HG03520 (cell line): ENCODE data around the gene CDC7.
"Not testable (repeated sequence)": the region's sequence is repeated elsewhere in the genome, so short reads cannot be mapped to it uniquely, and the experiment has no call there.

Experiments
- ATAC-seq: cut with Tn5 transposase; IDR thresholded peaks from one replicate; pipeline ENCODE4 v1.9.1; 2021; ENCODE audit warnings: mild to moderate bottlenecking, moderate library complexity; ENCODE audit not compliant: unreplicated experiment

CDC7 gene

GRCh38 chr1:91500756-91501522 lies at the start of gene CDC7:
TSS of gene CDC7 (plus strand) at chr1:91500851. CDS start at chr1:91501717, 866 bp downstream.
- peak; percentile 68 for ATAC-seq

- ATAC-seq = no peak
These were observed 46.5 kb upstream of the CDC7 start for GRCh38 chr1:91454136-91454535.

- ATAC-seq = no peak
These were observed 45.3 kb upstream of the CDC7 start for GRCh38 chr1:91455334-91455733.

- no peak for ATAC-seq
These were observed 44.8 kb upstream of the CDC7 start for GRCh38 chr1:91455896-91456295.

GRCh38 chr1:91465350-91465749 lies 35.3 kb upstream of the CDC7 start:
- ATAC-seq = not testable (repeated sequence)

- no peak for ATAC-seq
These were observed 24.0 kb upstream of the CDC7 start for GRCh38 chr1:91476533-91477217.

- ATAC-seq = no peak
These were observed 13.2 kb upstream of the CDC7 start for GRCh38 chr1:91487469-91487868.

- no peak for ATAC-seq
These were observed 10.2 kb upstream of the CDC7 start for GRCh38 chr1:91490501-91490900.

- ATAC-seq = no peak
These were observed 2.6 kb upstream of the CDC7 start for GRCh38 chr1:91498035-91498434.

GRCh38 chr1:91498498-91499245 lies 2.0 kb upstream of the CDC7 start:
- no peak for ATAC-seq

- no peak for ATAC-seq
These were observed 1.3 kb upstream of the CDC7 start for GRCh38 chr1:91499346-91499745.

GRCh38 chr1:91499904-91500755 lies 521 bp upstream of the CDC7 start:
- ATAC-seq = peak; percentile 12

GRCh38 chr1:91501523-91501851 lies 836 bp downstream of the CDC7 start:
- peak; percentile 1 for ATAC-seq

GRCh38 chr1:91501971-91502671 lies 1.5 kb downstream of the CDC7 start:
- no peak for ATAC-seq

GRCh38 chr1:91502672-91503184 lies 2.1 kb downstream of the CDC7 start:
- no peak for ATAC-seq

GRCh38 chr1:91503332-91503900 lies 2.8 kb downstream of the CDC7 start:
- ATAC-seq = no peak

GRCh38 chr1:91503975-91504530 lies 3.4 kb downstream of the CDC7 start:
- ATAC-seq = no peak

GRCh38 chr1:91505086-91505485 lies 4.4 kb downstream of the CDC7 start:
- no peak for ATAC-seq

GRCh38 chr1:91506071-91506470 lies 5.4 kb downstream of the CDC7 start:
- ATAC-seq = no peak
